GM21360 (cell line): Measurements from ENCODE around the gene SREBF2.

Experiments
- ATAC-seq: cut with Tn5 transposase; IDR thresholded peaks from one replicate; pipeline ENCODE4 v1.9.1; 2021; ENCODE audit warnings: mild to moderate bottlenecking, moderate library complexity; ENCODE audit not compliant: unreplicated experiment

SREBF2 gene

GRCh38 chr22:41906822-41907221 lies 73.9 kb downstream of the SREBF2 start:
- ATAC-seq: no peak

- ATAC-seq: no peak
Observed at GRCh38 chr22:41907436-41908401, 74.8 kb downstream of the SREBF2 start.

GRCh38 chr22:41908411-41909309 lies 75.8 kb downstream of the SREBF2 start:
- ATAC-seq: no peak

DNA sequence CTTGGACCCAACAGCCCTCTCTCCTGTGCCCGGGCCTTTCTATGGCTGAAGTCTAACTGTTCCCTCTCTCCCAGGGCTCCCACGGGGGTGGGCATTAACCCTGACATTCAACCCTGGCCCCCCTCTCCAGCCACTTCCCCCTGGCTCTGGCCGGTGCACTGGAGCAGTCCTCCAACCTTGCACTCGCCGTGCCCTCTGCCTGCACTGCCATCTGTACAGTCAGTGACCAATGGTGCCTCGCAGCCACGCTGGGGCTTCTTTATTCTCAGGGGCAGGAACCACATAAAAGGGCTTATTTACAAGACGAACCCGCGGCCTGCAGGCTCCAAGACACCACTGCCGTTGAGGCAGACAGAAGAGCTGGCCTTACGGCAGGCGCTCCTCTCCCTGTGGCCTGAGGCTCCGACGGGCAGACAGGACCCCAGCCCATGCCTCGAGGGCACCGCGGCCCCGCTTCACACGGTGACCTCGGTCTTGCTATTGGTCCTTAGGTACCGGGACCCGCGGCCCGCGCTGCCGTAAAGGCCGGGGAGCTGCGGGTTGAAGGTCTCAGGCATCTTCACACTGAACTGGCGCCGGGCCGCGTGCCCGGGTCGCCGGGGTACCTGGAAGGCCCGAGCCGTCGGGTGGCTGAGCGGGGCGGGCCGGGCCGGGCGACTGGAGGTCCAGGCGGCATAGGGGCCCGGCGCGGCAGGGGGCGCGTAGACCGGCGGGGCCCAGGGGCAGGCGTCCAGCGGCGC lies 76.6 kb downstream of the SREBF2 start:
- no peak for ATAC-seq

GRCh38 chr22:41910050-41911000 lies 77.4 kb downstream of the SREBF2 start:
- ATAC-seq: no peak

- ATAC-seq: no peak
Observed at GRCh38 chr22:41911001-41911611, 78.2 kb downstream of the SREBF2 start.

DNA sequence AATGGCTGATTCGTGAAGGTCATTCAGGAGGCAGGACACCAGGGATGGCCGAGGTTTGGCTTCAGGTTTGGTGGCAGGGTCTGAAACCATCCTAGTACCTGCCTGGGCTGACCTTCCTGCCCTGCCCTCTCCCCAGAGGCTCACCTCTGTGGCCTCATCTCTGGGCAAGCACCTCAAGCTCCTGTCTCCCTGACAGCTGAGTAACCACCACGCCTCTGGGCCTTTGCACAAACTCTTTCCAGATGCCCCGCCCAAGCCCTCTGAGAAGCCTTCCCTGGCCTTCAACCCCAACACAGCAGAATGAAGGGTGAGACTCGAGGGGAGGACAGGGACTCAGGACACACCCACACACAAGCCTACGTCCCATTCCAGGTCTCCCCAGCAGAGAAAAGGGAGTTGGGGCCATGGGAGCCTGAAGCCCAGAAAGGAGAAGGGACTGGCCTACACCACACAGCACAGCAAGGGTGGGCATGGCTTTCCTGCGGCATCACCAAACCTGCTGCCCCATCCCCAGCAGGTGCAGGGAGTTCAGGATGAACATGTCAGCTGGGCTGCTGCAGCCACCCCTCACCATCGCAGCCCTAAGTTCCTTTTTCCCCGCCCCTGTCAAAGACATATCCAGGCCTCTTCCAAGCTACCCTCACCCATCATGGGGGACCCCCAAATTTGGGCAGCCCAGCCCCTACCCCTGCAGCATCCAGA lies 79.6 kb downstream of the SREBF2 start:
- ATAC-seq: no peak

DNA sequence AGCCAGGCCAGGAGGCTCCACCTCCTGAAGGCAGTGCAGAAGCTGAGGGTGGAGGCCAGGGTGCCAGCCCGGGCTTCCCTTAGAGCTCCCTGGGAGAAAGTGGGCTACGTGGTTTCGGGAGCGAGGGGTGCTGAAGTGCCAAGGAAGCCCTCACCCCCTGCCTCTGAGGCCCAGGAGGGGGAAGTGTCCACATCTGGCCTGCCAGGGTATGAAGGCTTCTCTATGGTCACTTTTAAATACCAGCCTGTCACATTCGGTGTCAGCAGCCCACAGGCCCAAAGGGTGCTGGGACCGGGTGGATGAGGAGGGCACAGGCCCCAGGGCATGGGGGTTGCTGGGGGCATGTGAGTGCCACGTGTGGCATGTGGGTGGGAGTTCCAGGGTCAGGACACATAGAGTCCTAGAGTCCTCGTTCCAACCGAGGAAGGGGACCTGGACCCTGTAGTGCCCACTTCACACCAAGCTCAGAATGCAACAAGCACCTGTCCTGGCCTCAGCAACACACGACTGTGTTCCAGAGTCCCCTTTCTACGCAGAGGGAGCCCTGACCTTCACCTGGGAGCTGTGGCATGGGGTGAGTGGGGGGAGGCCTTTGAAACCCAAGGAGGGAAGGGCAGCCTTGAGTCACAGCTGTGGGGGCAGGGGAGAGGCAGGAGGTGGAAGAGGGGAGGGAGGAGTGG lies 80.3 kb downstream of the SREBF2 start:
- ATAC-seq: no peak

- no peak for ATAC-seq
Observed at GRCh38 chr22:41913842-41914534, 81.1 kb downstream of the SREBF2 start.

DNA sequence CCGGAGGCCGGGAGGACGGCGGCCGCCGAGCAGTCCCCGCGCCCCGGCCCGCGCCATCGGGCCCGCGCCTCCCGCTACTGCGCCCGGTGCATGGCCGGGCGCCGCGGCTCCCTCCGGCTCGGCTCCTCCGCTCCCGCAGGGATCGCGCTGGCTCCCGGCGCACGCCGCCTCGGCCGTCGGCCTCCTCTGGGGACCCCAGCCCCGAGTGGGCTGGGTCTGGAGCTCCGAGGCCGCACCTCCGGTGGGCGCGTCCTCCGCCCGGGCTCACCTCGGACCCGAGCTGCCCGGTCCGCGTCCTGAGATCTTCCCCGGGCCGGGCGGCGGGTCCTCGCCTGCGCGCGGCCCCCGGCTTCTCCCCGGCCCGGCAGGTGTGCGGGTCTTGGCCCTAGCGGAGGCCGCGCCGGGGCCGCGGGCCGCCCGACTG lies 81.7 kb downstream of the SREBF2 start:
- ATAC-seq: no peak

DNA sequence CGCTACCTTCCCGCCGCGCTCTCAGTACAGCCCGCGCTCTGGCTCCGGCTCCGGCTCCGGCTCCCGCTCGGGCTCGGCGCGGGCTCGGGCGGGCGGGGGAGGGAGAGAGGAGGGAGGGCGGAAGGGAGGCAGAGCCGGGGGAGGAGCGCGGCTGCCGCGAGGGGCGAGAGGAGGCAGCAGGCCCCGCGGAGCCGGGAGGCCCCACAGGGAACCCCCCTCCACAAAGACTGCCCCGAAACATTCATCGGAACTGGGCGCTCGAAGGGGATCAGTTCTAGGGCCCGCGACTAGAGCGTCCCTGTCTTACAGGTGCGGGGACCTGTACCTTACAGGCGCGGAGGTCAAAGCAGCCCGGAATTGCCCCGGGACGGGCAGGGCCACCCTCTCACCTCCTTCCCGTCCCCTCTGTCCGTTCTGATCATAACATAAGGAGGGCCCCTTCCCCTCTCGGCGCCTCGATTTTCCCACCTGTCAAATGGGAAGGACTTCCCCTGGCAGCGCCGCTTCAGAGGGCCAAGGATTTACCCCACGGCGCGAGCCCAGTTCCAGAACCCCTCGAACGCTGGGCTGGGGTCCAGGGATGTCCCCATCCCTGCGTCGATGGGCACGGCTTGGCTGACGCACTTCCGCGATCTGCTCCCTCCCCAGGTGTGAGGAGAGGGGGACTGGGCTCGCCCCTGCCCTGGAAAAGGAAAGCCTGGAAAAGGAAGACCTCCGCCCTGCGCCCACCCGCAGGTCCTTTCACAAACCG lies 82.3 kb downstream of the SREBF2 start, which contains the start of gene SHISA8:
TSS of gene SHISA8 (minus strand) at position 40 of the 751 bp plus-strand sequence. CDS start 407 bp downstream, outside the sequence.
- no peak for ATAC-seq

GRCh38 chr22:41915786-41916493 lies 83.0 kb downstream of the SREBF2 start:
- ATAC-seq: no peak

DNA sequence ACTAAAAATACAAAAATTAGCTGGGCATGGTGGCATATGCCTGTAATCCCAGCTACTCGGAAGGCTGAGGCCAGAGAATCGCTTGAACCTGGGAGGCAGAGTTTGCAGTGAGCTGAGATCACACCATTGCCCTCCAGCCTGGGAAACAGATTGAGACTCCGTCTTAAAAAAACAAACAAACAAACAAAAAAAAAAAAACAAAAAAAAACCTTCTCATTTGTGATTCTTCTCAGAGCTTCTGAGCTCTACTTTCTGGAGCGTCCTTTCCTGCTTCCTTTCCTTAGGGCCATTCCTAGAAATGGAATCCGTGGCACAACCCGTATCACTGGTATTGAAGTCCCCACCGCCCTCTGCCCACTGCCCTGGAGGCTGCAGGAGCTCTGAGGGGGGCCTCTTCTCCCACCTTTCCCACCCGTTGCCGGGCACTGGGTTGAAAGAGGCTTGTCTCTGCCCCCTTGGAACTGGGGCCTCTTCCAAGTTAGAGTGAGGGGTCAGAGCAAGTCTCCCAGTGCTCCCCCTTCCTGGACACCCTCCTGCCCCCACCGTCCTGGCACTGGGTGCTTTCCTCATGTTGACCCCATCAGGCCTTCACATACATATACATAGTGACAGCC lies 83.9 kb downstream of the SREBF2 start:
- ATAC-seq: no peak

DNA sequence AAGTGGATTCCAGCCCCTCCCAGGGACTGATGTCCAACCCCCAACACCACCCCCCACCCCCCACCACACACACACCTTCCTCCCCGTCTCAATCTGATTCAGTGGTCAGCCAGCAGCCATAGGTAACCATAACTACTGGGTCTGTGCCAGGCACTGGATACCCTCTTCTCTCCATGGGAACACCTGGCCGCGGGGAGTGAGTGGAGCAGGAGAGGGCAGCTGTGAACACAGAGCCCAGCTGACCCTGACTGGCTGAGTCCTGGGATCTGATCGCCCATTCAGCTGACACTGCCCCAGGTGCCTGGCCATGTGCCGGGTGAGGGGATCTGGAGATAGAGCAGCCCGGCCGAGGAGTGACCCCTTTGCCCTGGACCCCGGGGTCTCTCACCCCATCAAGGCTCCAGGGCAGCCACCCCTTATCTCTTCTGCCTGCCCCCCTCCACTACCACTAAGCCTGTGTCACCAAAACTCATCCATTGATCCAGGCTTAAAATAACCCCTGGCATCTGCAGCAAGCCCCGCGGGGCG lies 84.5 kb downstream of the SREBF2 start:
- no peak for ATAC-seq
